RWPE2 (cell line): ENCODE results near the gene OSTM1.

Experiments
- ATAC-seq: fragments of 200-7000 bp; cut with Tn5 transposase; 3 replicates; pipeline ENCODE4 v1.9.1; 2021; ENCODE audit warnings: low read depth
- DNase-seq: peaks from one replicate; pipeline ENCODE4 v3.0.0-alpha.2; 2020; ENCODE audit warnings: low spot score
- H3K27ac ChIP-seq: fragments of 450-650 bp; 2 replicates; pipeline ENCODE4 v1.5.1; 2017; ENCODE audit warnings: mild to moderate bottlenecking; ENCODE audit not compliant: poor library complexity, severe bottlenecking
- H3K27me3 ChIP-seq: fragments of 250-450 bp; sonication (Bioruptor Pico); 2 replicates; pipeline ENCODE4 v1.5.1; 2021; ENCODE audit warnings: mild to moderate bottlenecking, moderate library complexity; ENCODE audit not compliant: insufficient read depth, poor library complexity, severe bottlenecking
- H3K36me3 ChIP-seq: fragments of 250-450 bp; sonication (Bioruptor Pico); 2 replicates; pipeline ENCODE4 v1.5.1; 2020; ENCODE audit warnings: low read depth, mild to moderate bottlenecking, moderate library complexity
- H3K4me1 ChIP-seq: fragments of 250-450 bp; sonication (Bioruptor Pico); 2 replicates; pipeline ENCODE4 v1.5.1; 2021; ENCODE audit warnings: mild to moderate bottlenecking, moderate library complexity; ENCODE audit not compliant: insufficient read depth, poor library complexity, severe bottlenecking
- H3K4me3 ChIP-seq: fragments of 250-450 bp; sonication (Bioruptor Pico); 2 replicates; pipeline ENCODE4 v1.5.1; 2021; ENCODE audit warnings: mild to moderate bottlenecking, moderate library complexity; ENCODE audit not compliant: severe bottlenecking
- H3K9me3 ChIP-seq: fragments of 250-450 bp; sonication (Bioruptor Pico); 2 replicates; pipeline ENCODE4 v1.5.1; 2021; ENCODE audit warnings: mild to moderate bottlenecking, moderate library complexity; ENCODE audit not compliant: severe bottlenecking
- TF ChIP-seq, protein P1 (sequence below): fragments of 450-650 bp; IDR thresholded peaks from one replicate; pipeline ENCODE4 v1.5.1; 2017; ENCODE audit warnings: mild to moderate bottlenecking, moderate library complexity; ENCODE audit not compliant: poor library complexity, severe bottlenecking

The OSTM1 gene

DNA sequence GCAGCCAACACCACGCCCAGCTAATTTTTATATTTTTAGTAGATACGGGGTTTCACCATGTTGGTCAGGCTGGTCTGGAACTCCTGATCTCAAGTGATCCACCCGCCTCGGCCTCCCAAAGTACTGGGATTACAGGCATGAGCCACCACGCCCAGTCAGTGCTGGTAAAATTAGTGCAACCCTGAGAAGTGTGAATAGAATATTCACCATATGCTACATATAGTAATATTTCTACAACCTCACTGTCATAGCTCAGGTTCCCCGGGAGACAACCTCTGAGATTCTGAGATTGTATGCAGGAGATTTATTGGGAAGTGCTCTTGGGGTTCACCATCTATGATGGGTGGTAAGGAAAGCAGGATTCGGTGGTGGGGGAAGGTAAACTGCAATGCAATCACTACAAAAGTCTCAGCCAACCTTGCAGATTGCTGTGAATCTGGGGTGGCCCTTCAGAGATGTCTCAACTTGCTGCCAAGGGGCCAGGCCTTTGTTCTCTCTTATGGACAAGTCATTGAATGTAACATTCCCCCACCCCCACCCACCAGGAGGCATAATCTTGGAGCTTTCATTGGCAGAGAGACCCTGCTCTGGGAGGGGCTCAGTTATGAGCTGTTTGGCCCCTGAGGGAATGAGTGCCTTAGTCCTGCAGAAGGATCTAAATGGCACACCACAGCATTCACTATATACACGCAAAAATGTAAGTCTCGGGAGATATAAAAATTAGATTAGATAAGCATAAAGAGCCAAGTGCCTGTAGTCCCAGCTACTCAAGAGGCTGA is 82.6 kb downstream of the OSTM1 start:
- no peaks in the 10 kb centered on the region for H3K36me3 ChIP-seq
- no peaks in the 10 kb centered on the region for H3K27me3 ChIP-seq
- H3K27ac ChIP-seq, result no peak overlapping the region
- no peaks in the 10 kb centered on the region for H3K9me3 ChIP-seq
- no peak overlapping the region for H3K4me3 ChIP-seq
- no peak for DNase-seq
- H3K4me1 ChIP-seq, result peaks cover 4% of the 10 kb centered on the region
- ATAC-seq, result no peak
- TF ChIP-seq, protein P1, sequence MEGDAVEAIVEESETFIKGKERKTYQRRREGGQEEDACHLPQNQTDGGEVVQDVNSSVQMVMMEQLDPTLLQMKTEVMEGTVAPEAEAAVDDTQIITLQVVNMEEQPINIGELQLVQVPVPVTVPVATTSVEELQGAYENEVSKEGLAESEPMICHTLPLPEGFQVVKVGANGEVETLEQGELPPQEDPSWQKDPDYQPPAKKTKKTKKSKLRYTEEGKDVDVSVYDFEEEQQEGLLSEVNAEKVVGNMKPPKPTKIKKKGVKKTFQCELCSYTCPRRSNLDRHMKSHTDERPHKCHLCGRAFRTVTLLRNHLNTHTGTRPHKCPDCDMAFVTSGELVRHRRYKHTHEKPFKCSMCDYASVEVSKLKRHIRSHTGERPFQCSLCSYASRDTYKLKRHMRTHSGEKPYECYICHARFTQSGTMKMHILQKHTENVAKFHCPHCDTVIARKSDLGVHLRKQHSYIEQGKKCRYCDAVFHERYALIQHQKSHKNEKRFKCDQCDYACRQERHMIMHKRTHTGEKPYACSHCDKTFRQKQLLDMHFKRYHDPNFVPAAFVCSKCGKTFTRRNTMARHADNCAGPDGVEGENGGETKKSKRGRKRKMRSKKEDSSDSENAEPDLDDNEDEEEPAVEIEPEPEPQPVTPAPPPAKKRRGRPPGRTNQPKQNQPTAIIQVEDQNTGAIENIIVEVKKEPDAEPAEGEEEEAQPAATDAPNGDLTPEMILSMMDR, result no peak
